RWPE2 (cell line): Measurements from ENCODE around the gene MPHOSPH8.
"Not testable (repeated sequence)": the region's sequence is repeated elsewhere in the genome, so short reads cannot be mapped to it uniquely, and the experiment has no call there.

Experiments
- ATAC-seq: fragments of 200-7000 bp; cut with Tn5 transposase; 3 replicates; pipeline ENCODE4 v1.9.1; 2021; ENCODE audit warnings: low read depth
- DNase-seq: peaks from one replicate; pipeline ENCODE4 v3.0.0-alpha.2; 2020; ENCODE audit warnings: low spot score
- H3K27ac ChIP-seq: fragments of 450-650 bp; 2 replicates; pipeline ENCODE4 v1.5.1; 2017; ENCODE audit warnings: mild to moderate bottlenecking; ENCODE audit not compliant: poor library complexity, severe bottlenecking
- H3K27me3 ChIP-seq: fragments of 250-450 bp; sonication (Bioruptor Pico); 2 replicates; pipeline ENCODE4 v1.5.1; 2021; ENCODE audit warnings: mild to moderate bottlenecking, moderate library complexity; ENCODE audit not compliant: insufficient read depth, poor library complexity, severe bottlenecking
- H3K36me3 ChIP-seq: fragments of 250-450 bp; sonication (Bioruptor Pico); 2 replicates; pipeline ENCODE4 v1.5.1; 2020; ENCODE audit warnings: low read depth, mild to moderate bottlenecking, moderate library complexity
- H3K4me1 ChIP-seq: fragments of 250-450 bp; sonication (Bioruptor Pico); 2 replicates; pipeline ENCODE4 v1.5.1; 2021; ENCODE audit warnings: mild to moderate bottlenecking, moderate library complexity; ENCODE audit not compliant: insufficient read depth, poor library complexity, severe bottlenecking
- H3K4me3 ChIP-seq: fragments of 250-450 bp; sonication (Bioruptor Pico); 2 replicates; pipeline ENCODE4 v1.5.1; 2021; ENCODE audit warnings: mild to moderate bottlenecking, moderate library complexity; ENCODE audit not compliant: severe bottlenecking
- H3K9me3 ChIP-seq: fragments of 250-450 bp; sonication (Bioruptor Pico); 2 replicates; pipeline ENCODE4 v1.5.1; 2021; ENCODE audit warnings: mild to moderate bottlenecking, moderate library complexity; ENCODE audit not compliant: severe bottlenecking
- CTCF ChIP-seq: fragments of 450-650 bp; IDR thresholded peaks from one replicate; pipeline ENCODE4 v1.5.1; 2017; ENCODE audit warnings: mild to moderate bottlenecking, moderate library complexity; ENCODE audit not compliant: poor library complexity, severe bottlenecking

MPHOSPH8 gene

GRCh38 chr13:19695428-19695827 is 62.0 kb downstream of the MPHOSPH8 start:
- DNase-seq (no peak), ATAC-seq (no peak)
- H3K4me3 ChIP-seq: no peak overlapping the region
- no peak overlapping the region for H3K27ac ChIP-seq
- no peaks in the 10 kb centered on the region for H3K27me3 ChIP-seq
- TF ChIP-seq CTCF: no peak
- H3K4me1 ChIP-seq: peaks cover 12% of the 10 kb centered on the region
- no peaks in the 10 kb centered on the region for H3K9me3 ChIP-seq
- H3K36me3 ChIP-seq: peaks cover 21% of the 10 kb centered on the region

- H3K4me1 ChIP-seq: peaks cover 14% of the 10 kb centered on the region
- peaks cover 21% of the 10 kb centered on the region for H3K36me3 ChIP-seq
- no peak overlapping the region for H3K4me3 ChIP-seq
- DNase-seq: no peak
- H3K27me3 ChIP-seq: no peaks in the 10 kb centered on the region
- TF ChIP-seq CTCF: no peak
- H3K27ac ChIP-seq: no peak overlapping the region
- H3K9me3 ChIP-seq: no peaks in the 10 kb centered on the region
- ATAC-seq: no peak
These were observed 62.4 kb downstream of the MPHOSPH8 start for GRCh38 chr13:19695829-19696228.

GRCh38 chr13:19700963-19701362 is 67.5 kb downstream of the MPHOSPH8 start:
- not testable (repeated sequence) for H3K9me3 ChIP-seq, H3K27ac ChIP-seq, H3K4me3 ChIP-seq, DNase-seq, H3K27me3 ChIP-seq
- Histone ChIP-seq H3K4me1 (peaks cover 20% of the 10 kb centered on the region), H3K36me3 (peaks cover 14% of the 10 kb centered on the region)
- ATAC-seq: peak; percentile 48; the same call in 1 of the 3 replicates

- H3K36me3 ChIP-seq: peaks cover 14% of the 10 kb centered on the region
- not testable (repeated sequence) for H3K27me3 ChIP-seq, H3K9me3 ChIP-seq, H3K4me3 ChIP-seq, DNase-seq, H3K27ac ChIP-seq
- ATAC-seq: peak; percentile 51; the same call in 2 of the 3 replicates
- H3K4me1 ChIP-seq: peaks cover 20% of the 10 kb centered on the region
These were observed 68.2 kb downstream of the MPHOSPH8 start for GRCh38 chr13:19701619-19702018.

- DNase-seq, H3K27me3 ChIP-seq, H3K9me3 ChIP-seq, H3K27ac ChIP-seq, ATAC-seq, H3K4me3 ChIP-seq: not testable (repeated sequence)
- Histone ChIP-seq H3K36me3 (peaks cover 14% of the 10 kb centered on the region), H3K4me1 (peaks cover 25% of the 10 kb centered on the region)
These were observed 70.8 kb downstream of the MPHOSPH8 start for GRCh38 chr13:19704256-19704655.

- not testable (repeated sequence) for DNase-seq
These were observed 75.6 kb downstream of the MPHOSPH8 start for GRCh38 chr13:19709039-19709438.

GRCh38 chr13:19709782-19710181 is 76.3 kb downstream of the MPHOSPH8 start:
- not testable (repeated sequence) for H3K4me3 ChIP-seq, H3K27me3 ChIP-seq, H3K9me3 ChIP-seq, H3K27ac ChIP-seq, DNase-seq, H3K36me3 ChIP-seq, ATAC-seq, H3K4me1 ChIP-seq

More at GRCh38 chr13:19709039-19709438, 75.6 kb downstream of the MPHOSPH8 start:
- not testable (repeated sequence) for H3K4me3 ChIP-seq, H3K27ac ChIP-seq, H3K9me3 ChIP-seq, H3K36me3 ChIP-seq, H3K4me1 ChIP-seq, H3K27me3 ChIP-seq
- ATAC-seq: peak; percentile 60; the same call in 1 of the 3 replicates
